PFSK-1 (cell line): ENCODE results near the gene ANKRD52.

Source experiments
- POLR2AphosphoS5 ChIP-seq: IDR thresholded peaks from 2 replicates; pipeline ENCODE4 v1.6.1; 2012; ENCODE audit warnings: low read depth, mild to moderate bottlenecking, control low read depth, low read length, moderate library complexity
- SIN3A ChIP-seq: IDR thresholded peaks from 2 replicates; pipeline ENCODE4 v1.6.1; 2012; ENCODE audit warnings: mild to moderate bottlenecking, low read length, moderate library complexity, borderline replicate concordance; ENCODE audit not compliant: insufficient read depth
- TAF1 ChIP-seq: IDR thresholded peaks from 2 replicates; pipeline ENCODE4 v1.6.1; 2012; ENCODE audit warnings: low read length, control low read depth, borderline replicate concordance; ENCODE audit not compliant: insufficient read depth
- TF ChIP-seq, protein P1 (sequence below), 2 experiments: IDR thresholded peaks; 2 replicates each; pipeline versions ENCODE4 v1.6.1 to v1.8.0; 2011 to 2012; ENCODE audit warnings: low read depth in 2 of 2, low read length in 2 of 2, control low read depth in 1 of 2, inconsistent platforms in 1 of 2, mild to moderate bottlenecking in 1 of 2, moderate library complexity in 1 of 2; ENCODE audit not compliant: insufficient read depth in 1 of 2

DNA sequence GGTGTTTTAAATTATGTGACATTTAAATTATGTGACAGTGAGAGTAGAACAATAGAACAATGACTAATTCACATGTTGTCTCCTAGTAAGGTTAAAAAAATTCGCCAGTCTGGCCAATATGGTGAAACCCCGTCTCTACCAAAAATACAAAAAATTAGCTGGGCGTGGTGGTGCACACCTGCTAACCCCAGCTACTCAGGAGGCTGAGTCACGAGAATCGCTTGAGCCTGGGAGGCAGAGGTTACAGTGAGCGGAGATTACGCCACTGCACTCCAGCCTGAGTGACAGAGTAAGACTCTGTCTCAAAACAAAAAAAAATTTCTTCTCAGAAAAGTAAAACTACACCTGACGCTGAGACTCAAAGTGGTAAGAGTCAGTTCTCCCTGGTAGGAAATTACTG lies 39.2 kb upstream of the ANKRD52 start:
- no peak for TF ChIP-seq TAF1
- TF ChIP-seq, protein P1, sequence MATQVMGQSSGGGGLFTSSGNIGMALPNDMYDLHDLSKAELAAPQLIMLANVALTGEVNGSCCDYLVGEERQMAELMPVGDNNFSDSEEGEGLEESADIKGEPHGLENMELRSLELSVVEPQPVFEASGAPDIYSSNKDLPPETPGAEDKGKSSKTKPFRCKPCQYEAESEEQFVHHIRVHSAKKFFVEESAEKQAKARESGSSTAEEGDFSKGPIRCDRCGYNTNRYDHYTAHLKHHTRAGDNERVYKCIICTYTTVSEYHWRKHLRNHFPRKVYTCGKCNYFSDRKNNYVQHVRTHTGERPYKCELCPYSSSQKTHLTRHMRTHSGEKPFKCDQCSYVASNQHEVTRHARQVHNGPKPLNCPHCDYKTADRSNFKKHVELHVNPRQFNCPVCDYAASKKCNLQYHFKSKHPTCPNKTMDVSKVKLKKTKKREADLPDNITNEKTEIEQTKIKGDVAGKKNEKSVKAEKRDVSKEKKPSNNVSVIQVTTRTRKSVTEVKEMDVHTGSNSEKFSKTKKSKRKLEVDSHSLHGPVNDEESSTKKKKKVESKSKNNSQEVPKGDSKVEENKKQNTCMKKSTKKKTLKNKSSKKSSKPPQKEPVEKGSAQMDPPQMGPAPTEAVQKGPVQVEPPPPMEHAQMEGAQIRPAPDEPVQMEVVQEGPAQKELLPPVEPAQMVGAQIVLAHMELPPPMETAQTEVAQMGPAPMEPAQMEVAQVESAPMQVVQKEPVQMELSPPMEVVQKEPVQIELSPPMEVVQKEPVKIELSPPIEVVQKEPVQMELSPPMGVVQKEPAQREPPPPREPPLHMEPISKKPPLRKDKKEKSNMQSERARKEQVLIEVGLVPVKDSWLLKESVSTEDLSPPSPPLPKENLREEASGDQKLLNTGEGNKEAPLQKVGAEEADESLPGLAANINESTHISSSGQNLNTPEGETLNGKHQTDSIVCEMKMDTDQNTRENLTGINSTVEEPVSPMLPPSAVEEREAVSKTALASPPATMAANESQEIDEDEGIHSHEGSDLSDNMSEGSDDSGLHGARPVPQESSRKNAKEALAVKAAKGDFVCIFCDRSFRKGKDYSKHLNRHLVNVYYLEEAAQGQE (IDR thresholded peaks at IDR 0.05; ENCODE audit: insufficient read depth in 1 of 2, low read depth in 2 of 2, low read length in 2 of 2) = no peak
- TF ChIP-seq POLR2AphosphoS5 = no peak
- TF ChIP-seq SIN3A = no peak
